Epithelial cell of prostate (primary cell): ENCODE results near the gene MED27.

Source experiments
- DNase-seq: peaks from one replicate; pipeline ENCODE4 v3.0.0-alpha.2; 2011; ENCODE audit warnings: low read depth, low spot score
- H3K27ac ChIP-seq: fragments of 450-650 bp; 2 replicates; pipeline ENCODE4 v1.5.1; 2017; ENCODE audit warnings: mild to moderate bottlenecking

The MED27 gene

DNA sequence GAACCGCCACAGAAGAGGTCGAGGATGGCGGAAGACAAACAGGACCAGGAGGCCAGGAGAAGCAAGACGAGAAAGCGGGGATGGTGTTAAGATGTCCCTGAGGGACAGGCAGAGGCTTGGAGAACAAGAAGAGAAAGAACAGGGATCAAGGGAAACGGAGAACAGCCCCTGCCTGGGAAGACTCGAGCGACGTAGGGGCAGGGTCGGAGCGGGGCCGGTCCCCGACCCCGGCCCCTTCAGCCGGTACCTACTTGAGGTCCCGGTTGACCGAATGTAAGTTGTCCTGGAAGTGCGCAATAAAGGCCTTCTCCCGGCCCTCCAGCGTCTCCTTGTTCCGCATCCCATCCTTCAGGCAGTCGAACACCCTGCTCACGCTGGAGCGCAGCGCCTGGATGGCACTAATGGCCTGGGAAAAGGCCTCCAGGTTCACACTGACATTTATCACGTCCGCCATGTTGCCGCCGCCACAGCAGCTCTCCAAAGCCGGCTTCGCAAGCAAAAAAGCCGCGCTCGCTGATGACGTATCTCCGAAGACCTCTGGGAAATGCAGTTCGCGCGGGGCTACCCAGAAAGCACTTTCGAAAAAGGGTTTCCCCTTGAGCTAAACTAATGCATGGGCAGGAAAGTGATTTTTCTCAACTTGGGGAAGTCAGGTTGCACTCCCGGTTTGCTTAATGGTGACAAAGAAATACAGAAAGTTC, at the start of gene MED27:
Gene MED27, minus strand, starts transcription at position 477 of the 701 bp plus-strand sequence. Its CDS starts 23 bp downstream, at position 454.
- peak; percentile 43 for DNase-seq
- H3K27ac ChIP-seq = peak within 1 kb of the TSS; percentile 41

GRCh38 chr9:132127888-132128534, 48.3 kb upstream of the MED27 start:
- no peak for DNase-seq
- no peak overlapping the region for H3K27ac ChIP-seq

- DNase-seq = no peak
Observed at GRCh38 chr9:132126680-132127236, 47.1 kb upstream of the MED27 start.

GRCh38 chr9:132125944-132126679, 46.4 kb upstream of the MED27 start:
- DNase-seq = no peak
- H3K27ac ChIP-seq = no peak overlapping the region

More at GRCh38 chr9:132126680-132127236, 47.1 kb upstream of the MED27 start:
- H3K27ac ChIP-seq = no peak overlapping the region

DNA sequence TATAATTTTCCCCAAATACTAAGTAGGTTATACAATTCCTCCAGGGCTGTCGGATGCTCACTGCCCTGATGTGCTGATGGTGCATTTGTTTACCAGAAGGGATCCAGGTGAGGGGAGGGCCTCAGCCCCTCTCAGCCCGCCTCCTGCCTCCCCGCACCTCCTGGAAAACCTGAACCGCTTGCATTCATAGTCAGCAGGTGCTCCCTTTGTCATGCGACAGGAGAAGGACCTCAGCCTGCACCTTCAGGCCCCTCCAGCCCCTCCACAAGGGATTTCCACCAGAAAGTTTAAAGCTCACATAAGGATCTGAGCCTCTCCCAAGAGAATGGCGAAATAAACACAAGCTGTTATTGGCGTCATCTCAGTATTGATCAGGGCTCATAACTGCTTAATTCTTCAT, 45.7 kb upstream of the MED27 start:
- no peak for DNase-seq
- H3K27ac ChIP-seq = no peak overlapping the region

GRCh38 chr9:132124800-132125199, 45.1 kb upstream of the MED27 start:
- no peak overlapping the region for H3K27ac ChIP-seq
- DNase-seq = no peak

DNA sequence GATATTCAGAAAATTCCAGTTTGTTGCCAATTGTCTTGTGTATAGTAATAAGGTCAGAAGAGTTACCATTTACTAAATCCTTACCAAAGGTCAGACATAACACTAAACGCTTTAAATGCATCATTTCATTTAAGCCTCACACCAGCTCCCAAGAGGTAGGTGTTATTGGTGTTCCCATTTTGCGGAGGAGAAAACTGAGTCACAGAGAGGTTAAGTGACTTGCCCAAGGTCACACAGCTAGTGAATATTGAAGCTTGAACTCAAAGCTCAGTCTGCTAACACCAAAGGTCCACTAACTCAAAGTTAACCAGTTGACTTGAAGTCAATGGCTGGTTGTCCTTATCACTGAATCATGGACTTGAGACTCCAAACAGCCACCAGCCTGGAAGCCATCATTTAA, 41.4 kb upstream of the MED27 start:
- no peak overlapping the region for H3K27ac ChIP-seq
- no peak for DNase-seq

DNA sequence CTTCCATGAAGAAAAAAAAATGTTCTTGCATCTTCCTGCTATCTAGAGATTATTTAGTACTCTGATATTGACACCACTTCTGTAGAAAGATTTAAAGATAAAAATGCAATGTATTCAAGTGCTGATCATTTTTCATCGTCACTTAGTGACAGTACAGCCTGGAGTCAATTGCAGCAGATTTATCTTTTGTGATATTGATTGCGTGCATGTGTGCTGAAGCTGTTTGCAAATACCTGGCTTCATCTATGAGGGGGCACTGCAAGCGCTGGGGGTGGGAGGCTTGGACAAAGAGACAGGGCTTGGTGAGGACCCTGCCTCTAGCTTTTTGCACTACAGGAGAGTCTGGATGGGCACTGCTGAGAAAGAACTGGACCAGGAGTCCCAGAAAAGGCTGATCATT, 38.0 kb upstream of the MED27 start:
- no peak for DNase-seq
- no peak overlapping the region for H3K27ac ChIP-seq

DNA sequence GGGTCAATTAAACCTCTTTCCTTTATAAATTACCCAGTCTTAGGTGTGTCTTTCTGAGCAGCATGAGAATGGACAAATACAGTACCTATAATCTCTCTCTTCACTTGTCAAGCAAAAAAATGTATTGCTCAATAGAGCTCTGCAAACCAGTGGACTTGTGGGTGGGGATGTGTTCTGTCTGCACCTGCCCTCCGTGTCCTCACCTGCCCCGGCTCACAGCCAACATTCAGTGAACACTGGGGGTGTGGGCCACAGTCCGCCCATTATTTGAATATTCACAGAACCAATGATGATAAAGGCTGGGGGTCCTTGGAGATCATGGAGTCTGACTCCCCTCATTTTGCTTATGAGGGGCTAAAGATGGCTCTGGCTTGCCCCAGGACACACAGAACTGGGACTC, 36.9 kb upstream of the MED27 start:
- no peak overlapping the region for H3K27ac ChIP-seq
- DNase-seq = no peak

DNA sequence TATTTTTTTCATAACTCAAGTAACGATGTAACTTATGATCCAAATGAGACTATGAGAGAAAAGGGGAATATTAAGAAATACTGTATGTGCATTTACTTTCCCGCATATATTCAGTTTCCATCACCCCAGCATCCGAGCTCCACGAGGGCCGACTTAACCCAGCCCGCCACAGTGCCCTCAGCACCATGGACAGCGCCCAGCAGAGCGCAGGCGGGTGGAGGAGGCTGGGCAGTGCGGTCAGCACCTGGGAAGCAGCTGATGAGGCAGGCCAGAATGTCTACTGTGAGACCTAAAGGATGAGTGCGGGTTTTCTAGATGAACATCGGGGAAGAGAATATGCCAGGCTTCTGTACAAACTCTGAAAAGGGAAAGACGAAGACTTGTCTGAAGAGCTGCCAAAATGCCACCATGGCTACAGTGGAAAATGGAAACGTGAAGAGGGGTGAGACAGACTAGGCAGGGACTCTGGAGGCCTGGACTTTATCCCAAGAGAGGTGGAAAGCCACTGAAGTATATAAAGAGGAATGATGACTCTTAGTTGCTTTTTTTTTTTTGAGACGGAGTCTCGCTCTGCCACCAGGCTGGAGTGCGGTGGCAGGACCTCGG, 34.5 kb upstream of the MED27 start:
- no peak for DNase-seq

DNA sequence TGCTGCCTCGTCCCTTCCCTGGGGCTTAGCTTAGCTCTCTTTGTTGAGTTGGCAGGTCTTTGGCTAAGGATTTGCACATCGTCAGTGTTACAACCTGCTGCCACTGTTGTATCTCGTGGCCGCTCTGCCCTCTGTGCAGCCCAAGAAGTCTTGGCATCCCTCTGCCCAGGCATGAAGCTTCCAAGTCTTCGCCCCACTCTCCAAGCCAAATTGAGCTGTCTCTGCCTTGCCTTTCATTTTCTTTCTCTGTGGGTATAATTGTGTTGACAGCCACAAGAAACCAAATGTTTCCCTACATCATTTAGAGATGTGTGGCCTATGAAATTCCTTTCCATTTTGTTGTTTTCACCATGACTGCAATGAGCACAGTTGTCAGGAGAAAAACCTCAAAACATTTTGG, 29.6 kb upstream of the MED27 start:
- H3K27ac ChIP-seq = no peak overlapping the region
- DNase-seq = no peak

More for the DNA sequence above, 34.5 kb upstream of the MED27 start:
- no peak overlapping the region for H3K27ac ChIP-seq

DNA sequence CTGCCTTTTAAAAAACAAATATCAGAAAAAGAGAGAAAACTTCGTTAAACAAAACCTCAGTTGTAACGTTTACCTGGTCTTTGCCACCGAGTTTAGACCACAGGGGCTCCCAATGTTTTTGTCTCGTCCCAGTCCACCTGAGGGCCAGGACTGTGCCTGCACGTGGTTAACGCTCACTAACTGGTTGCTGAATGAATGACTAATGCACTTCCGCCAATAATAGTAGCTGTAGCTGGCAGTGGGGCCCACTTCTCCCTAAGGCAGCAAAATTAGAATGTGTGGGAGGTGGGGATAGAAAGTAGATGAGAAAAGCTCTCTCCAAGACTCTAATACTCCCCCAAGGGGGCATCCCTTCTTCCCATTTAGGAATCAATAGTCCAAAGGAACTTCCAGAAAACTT, 29.1 kb upstream of the MED27 start:
- DNase-seq = no peak
- no peak overlapping the region for H3K27ac ChIP-seq

- DNase-seq = no peak
- no peak overlapping the region for H3K27ac ChIP-seq
Observed at GRCh38 chr9:132099741-132100407, 20.2 kb upstream of the MED27 start.

- no peak for DNase-seq
- H3K27ac ChIP-seq = no peak overlapping the region
Observed at GRCh38 chr9:132099167-132099566, 19.5 kb upstream of the MED27 start.

DNA sequence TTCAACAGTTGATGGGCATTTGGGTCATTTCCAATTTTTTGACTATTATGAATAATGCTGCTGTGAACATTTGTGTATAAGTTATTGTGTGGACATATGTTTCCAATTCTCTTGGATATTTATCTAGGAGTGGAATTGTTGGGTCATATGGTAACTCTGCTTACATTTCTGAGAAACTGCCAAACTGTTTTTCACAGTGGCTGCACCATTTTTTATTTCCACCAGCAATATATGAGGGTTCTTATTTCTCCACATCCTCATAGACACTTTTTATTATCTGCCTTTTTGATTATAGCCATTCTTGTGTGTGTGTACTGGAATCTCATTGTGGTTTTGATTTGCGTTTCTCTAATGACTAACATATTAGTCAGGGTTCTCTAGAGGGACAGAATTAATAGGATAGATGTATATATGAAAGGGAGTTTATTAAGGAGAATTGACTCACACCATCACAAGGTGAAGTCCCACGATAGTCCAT, 14.7 kb upstream of the MED27 start:
- peak; percentile 34 for DNase-seq
- H3K27ac ChIP-seq = no peak overlapping the region

- no peak overlapping the region for H3K27ac ChIP-seq
- DNase-seq = peak; percentile 24
Observed at GRCh38 chr9:132090771-132091170, 11.1 kb upstream of the MED27 start.

GRCh38 chr9:132087438-132088030, 7.9 kb upstream of the MED27 start:
- no peak overlapping the region for H3K27ac ChIP-seq
- no peak for DNase-seq

DNA sequence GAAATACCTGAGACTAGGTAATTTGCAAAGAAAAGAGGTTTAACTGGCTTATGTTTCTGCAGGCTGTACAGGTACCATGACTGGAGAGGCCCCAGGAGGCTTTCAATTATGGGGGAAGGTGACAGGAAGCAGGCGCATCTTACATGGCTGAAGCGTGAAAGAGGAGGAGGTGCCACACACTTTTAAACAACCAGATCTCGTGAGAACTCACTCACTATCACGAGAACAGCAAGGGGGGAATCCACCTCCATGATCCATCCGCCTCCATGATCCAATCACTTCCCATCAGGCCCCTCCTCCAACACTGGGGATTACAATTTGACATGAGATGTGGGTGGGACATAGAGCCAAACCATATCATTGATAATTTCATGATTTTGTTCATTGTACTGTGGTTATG, 2.5 kb upstream of the MED27 start:
- no peak overlapping the region for H3K27ac ChIP-seq
- DNase-seq = no peak

DNA sequence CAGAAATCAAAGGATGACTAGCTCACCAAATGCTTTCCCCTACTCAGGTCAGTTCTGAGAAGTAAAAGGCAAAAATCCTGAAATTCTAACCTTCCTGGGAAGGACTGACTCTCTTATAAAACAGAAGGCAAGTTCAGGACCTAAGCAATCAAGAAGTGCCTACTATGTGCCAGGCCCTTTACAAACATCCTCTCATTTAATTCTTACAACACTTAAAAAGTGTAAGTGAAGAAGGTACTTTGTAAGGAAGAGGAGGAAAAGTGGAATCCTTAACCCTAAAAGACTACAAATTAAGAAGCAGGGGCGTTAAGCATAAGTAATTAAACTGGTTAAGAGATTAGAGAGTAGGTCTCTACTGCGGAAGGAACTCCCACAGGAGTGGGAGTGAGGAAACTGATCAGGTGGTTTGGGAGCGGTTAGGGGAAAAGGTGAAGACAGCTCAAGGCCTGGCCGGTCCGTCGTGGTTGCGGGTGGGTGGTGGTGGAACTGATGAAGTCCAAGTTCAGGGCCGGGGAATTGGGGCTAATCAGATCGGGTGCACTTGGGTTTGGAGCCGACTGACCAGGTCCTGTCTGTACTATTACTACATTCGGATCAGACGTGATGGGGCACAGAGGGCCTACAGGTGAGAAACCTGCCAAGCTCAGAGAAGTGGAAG, 839 bp downstream of the MED27 start:
- H3K27ac ChIP-seq = peak overlapping the region; percentile 41
- DNase-seq = no peak
